Measurements from ENCODE around the gene CD244.

- TF ChIP-seq CTCF (conservative IDR thresholded peaks at IDR 0.05 in 1 of 2, IDR thresholded peaks at IDR 0.05 in 1 of 2; ENCODE audit: extremely low read depth in 1 of 2, insufficient read depth in 1 of 2, low read depth in 1 of 2, low read length in 2 of 2) (no peak), EZH2 (IDR thresholded peaks at IDR 0.05; ENCODE audit: borderline replicate concordance, low read length) (no peak)
Observed at GRCh38 chr1:160904783-160905616, 42.3 kb upstream of the CD244 start.
